Fibroblast of villous mesenchyme (primary cell): ENCODE data around the gene CCDC57. TPM values are rescaled to one million over a fixed set of nuclear protein-coding genes. Genes with fewer than 3 reads are reported as not detected.

Experiments
- DNase-seq: peaks from one replicate; pipeline ENCODE4 v3.0.0-alpha.2; 2010; ENCODE audit warnings: low read depth
- H3K4me3 ChIP-seq: 2 replicates; pipeline ENCODE4 v1.5.1; 2011; ENCODE audit warnings: low read depth, mild to moderate bottlenecking, low read length
- CTCF ChIP-seq: IDR thresholded peaks from 2 replicates; pipeline ENCODE4 v1.5.1; 2012; ENCODE audit warnings: low read depth, mild to moderate bottlenecking, low read length; ENCODE audit not compliant: insufficient read depth
- total RNA-seq: library from RNA; depleted of rRNA; stranded (reverse); fragments of >200 nt; gene quantifications from 2 replicates; pipeline ENCODE4 v1.2.3, GENCODE V29; 2012

The CCDC57 gene
- total RNA-seq, 1 donor: 19.9 TPM

GRCh38 chr17:82079001-82079677 lies 133.5 kb downstream of the CCDC57 start:
- no peak for TF ChIP-seq CTCF
- no peak overlapping the region for H3K4me3 ChIP-seq
- no peak for DNase-seq

GRCh38 chr17:82078433-82078832 lies 134.2 kb downstream of the CCDC57 start:
- no peak overlapping the region for H3K4me3 ChIP-seq

GRCh38 chr17:82077617-82078358 lies 134.9 kb downstream of the CCDC57 start:
- peak; percentile 32 for DNase-seq
- no peak for TF ChIP-seq CTCF
- H3K4me3 ChIP-seq: no peak overlapping the region

More at GRCh38 chr17:82078433-82078832, 134.2 kb downstream of the CCDC57 start:
- no peak for TF ChIP-seq CTCF
- DNase-seq: no peak

- no peak overlapping the region for H3K4me3 ChIP-seq
- no peak for DNase-seq
- no peak for TF ChIP-seq CTCF
These were observed 135.7 kb downstream of the CCDC57 start for GRCh38 chr17:82076785-82077591.

- DNase-seq: no peak
- no peak for TF ChIP-seq CTCF
- no peak overlapping the region for H3K4me3 ChIP-seq
These were observed 136.4 kb downstream of the CCDC57 start for GRCh38 chr17:82076018-82076784.

- TF ChIP-seq CTCF: no peak
These were observed 139.2 kb downstream of the CCDC57 start for GRCh38 chr17:82073446-82073845.

More at GRCh38 chr17:82073446-82073845, 139.2 kb downstream of the CCDC57 start:
- no peak for DNase-seq
- no peak overlapping the region for H3K4me3 ChIP-seq
